ENCODE measurements around the gene KIAA0513. TPM values are rescaled to one million over a fixed set of nuclear protein-coding genes. Genes with fewer than 3 reads are reported as not detected.

KIAA0513 gene
- total RNA-seq, 2 experiments from 2014 or later: 9.0 to 10.9 TPM

GRCh38 chr16:85002099-85002541 lies 25.5 kb upstream of the KIAA0513 start:
- ATAC-seq (ENCODE audit: poor library complexity): no peak
- ChIA-PET POLR2A (no interaction called here), CTCF (no interaction called here)
- Histone ChIP-seq H3K27me3 (ENCODE audit: control insufficient read depth in 1 of 2, insufficient read depth in 2 of 2, low read length in 2 of 2) (no peaks in the 10 kb centered on the region), H3K36me3 (ENCODE audit: insufficient read depth, low read length) (peaks cover 21% of the 10 kb centered on the region), H3K27ac (ENCODE audit: low read depth in 1 of 2, low read length in 2 of 2) (no peak overlapping the region), H3K4me1 (ENCODE audit: insufficient read depth, low read length) (peaks cover 43% of the 10 kb centered on the region), H3K9me3 (ENCODE audit: control insufficient read depth in 1 of 2, insufficient read depth in 1 of 2, low read length in 2 of 2) (no peaks in the 10 kb centered on the region), H3K4me3 (ENCODE audit: low read length) (no peak overlapping the region)
- H3K27ac Mint-ChIP-seq: peak overlapping the region; percentile 55
- intact Hi-C loops (cut with DNase I, micrococcal nuclease): no loop called here
- no peaks in the 10 kb centered on the region for H3K27me3 Mint-ChIP-seq
- H3K36me3 Mint-ChIP-seq (ENCODE audit: low read depth): peaks cover 49% of the 10 kb centered on the region
- TF ChIP-seq, protein P1, sequence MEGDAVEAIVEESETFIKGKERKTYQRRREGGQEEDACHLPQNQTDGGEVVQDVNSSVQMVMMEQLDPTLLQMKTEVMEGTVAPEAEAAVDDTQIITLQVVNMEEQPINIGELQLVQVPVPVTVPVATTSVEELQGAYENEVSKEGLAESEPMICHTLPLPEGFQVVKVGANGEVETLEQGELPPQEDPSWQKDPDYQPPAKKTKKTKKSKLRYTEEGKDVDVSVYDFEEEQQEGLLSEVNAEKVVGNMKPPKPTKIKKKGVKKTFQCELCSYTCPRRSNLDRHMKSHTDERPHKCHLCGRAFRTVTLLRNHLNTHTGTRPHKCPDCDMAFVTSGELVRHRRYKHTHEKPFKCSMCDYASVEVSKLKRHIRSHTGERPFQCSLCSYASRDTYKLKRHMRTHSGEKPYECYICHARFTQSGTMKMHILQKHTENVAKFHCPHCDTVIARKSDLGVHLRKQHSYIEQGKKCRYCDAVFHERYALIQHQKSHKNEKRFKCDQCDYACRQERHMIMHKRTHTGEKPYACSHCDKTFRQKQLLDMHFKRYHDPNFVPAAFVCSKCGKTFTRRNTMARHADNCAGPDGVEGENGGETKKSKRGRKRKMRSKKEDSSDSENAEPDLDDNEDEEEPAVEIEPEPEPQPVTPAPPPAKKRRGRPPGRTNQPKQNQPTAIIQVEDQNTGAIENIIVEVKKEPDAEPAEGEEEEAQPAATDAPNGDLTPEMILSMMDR (IDR thresholded peaks at IDR 0.05): no peak
- DNase-seq: no peak
- no peak overlapping the region for H3K4me3 Mint-ChIP-seq
- H3K9me3 Mint-ChIP-seq: no peaks in the 10 kb centered on the region
- H3K4me1 Mint-ChIP-seq (ENCODE audit: low read depth): peaks cover 65% of the 10 kb centered on the region

DNA sequence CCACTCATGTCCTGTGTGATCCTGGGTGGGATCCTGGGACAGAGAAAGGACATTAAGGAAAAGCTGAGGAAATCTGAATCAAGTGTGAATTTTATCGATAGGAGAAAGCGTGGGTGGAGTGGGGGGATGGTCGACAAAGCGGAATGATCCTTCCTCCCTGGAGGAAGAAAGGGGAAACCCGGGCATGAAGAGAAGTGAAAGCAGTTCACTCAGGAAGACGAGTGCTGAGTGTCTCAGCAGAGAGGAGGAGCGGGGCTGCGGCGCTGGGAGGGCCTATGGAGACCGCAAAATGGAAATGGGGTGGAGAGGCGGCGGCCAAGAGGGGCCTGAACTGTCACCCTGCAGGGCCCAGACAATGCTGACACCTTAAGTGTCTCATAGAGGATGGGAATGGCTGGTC lies 25.0 kb upstream of the KIAA0513 start:
- Mint-ChIP-seq H3K4me1 (ENCODE audit: low read depth) (peaks cover 69% of the 10 kb centered on the region), H3K36me3 (ENCODE audit: low read depth) (peaks cover 54% of the 10 kb centered on the region), H3K27ac (peak overlapping the region; percentile 55), H3K4me3 (no peak overlapping the region), H3K27me3 (no peaks in the 10 kb centered on the region), H3K9me3 (no peaks in the 10 kb centered on the region)
- peaks cover 43% of the 10 kb centered on the region for H3K4me1 ChIP-seq (ENCODE audit: insufficient read depth, low read length)
- intact Hi-C loops (cut with DNase I, micrococcal nuclease): no loop called here
- H3K27me3 ChIP-seq (ENCODE audit: control insufficient read depth in 1 of 2, insufficient read depth in 2 of 2, low read length in 2 of 2): no peaks in the 10 kb centered on the region
- no peaks in the 10 kb centered on the region for H3K9me3 ChIP-seq (ENCODE audit: control insufficient read depth in 1 of 2, insufficient read depth in 1 of 2, low read length in 2 of 2)
- TF ChIP-seq, protein P1 (IDR thresholded peaks at IDR 0.05): no peak
- POLR2A ChIA-PET: no interaction called here
- CTCF ChIA-PET: no interaction called here
- no peak overlapping the region for H3K4me3 ChIP-seq (ENCODE audit: low read length)
- DNase-seq (peak in 2 of 14 experiments; percentile 46 to 52), ATAC-seq (ENCODE audit: poor library complexity) (peak; percentile 24)
- H3K36me3 ChIP-seq (ENCODE audit: insufficient read depth, low read length): peaks cover 24% of the 10 kb centered on the region
- no peak overlapping the region for H3K27ac ChIP-seq (ENCODE audit: low read depth in 1 of 2, low read length in 2 of 2)

GRCh38 chr16:85003076-85003475 lies 24.5 kb upstream of the KIAA0513 start:
- Mint-ChIP-seq H3K27me3 (no peaks in the 10 kb centered on the region), H3K4me3 (no peak overlapping the region), H3K27ac (no peak overlapping the region), H3K36me3 (ENCODE audit: low read depth) (peaks cover 57% of the 10 kb centered on the region), H3K4me1 (ENCODE audit: low read depth) (peaks cover 74% of the 10 kb centered on the region), H3K9me3 (no peaks in the 10 kb centered on the region)
- TF ChIP-seq, protein P1 (IDR thresholded peaks at IDR 0.05): no peak
- ChIA-PET CTCF (no interaction called here), POLR2A (no interaction called here)
- no peaks in the 10 kb centered on the region for H3K9me3 ChIP-seq (ENCODE audit: control insufficient read depth in 1 of 2, insufficient read depth in 1 of 2, low read length in 2 of 2)
- intact Hi-C loops (cut with DNase I, micrococcal nuclease): no loop called here
- H3K27ac ChIP-seq (ENCODE audit: low read depth in 1 of 2, low read length in 2 of 2): no peak overlapping the region
- no peak for DNase-seq
- no peaks in the 10 kb centered on the region for H3K27me3 ChIP-seq (ENCODE audit: control insufficient read depth in 1 of 2, insufficient read depth in 2 of 2, low read length in 2 of 2)
- H3K4me3 ChIP-seq (ENCODE audit: low read length): no peak overlapping the region
- ATAC-seq (ENCODE audit: poor library complexity): no peak
- H3K4me1 ChIP-seq (ENCODE audit: insufficient read depth, low read length): peaks cover 47% of the 10 kb centered on the region
- peaks cover 29% of the 10 kb centered on the region for H3K36me3 ChIP-seq (ENCODE audit: insufficient read depth, low read length)

All from CD4-positive, alpha-beta T cell (primary cell).